SK-N-SH (cell line): ENCODE data around the gene PITPNM3. TPM values are rescaled to one million over a fixed set of nuclear protein-coding genes. Genes with fewer than 3 reads are reported as not detected.

Experiments
- CTCF ChIA-PET: fragments of 300-600, 350-600 bp; formaldehyde crosslinking; extraction: SDS; loops from one replicate; lab custom pipeline; 2021; lab: Yijun Ruan, JAX
- POLR2A ChIA-PET: fragments of 350-600 bp; sonication (Branson Sonifier 250); formaldehyde crosslinking; extraction: SDS; loops from one replicate; lab custom pipeline; 2020; ENCODE audit warnings: antibody characterized with exemption, inconsistent platforms; lab: Yijun Ruan, JAX
- DNase-seq: peaks from one replicate; pipeline ENCODE4 v3.0.0; 2012
- H2AFZ ChIP-seq: fragments of 200-600 bp; sonication (generic); 2 replicates; pipeline ENCODE4 v1.8.1; 2016; ENCODE audit warnings: antibody characterized with exemption, mild to moderate bottlenecking, low read depth
- H3F3A ChIP-seq: fragments of 200-600 bp; sonication (generic); replicated peaks from 2 replicates; pipeline ENCODE3; 2016; ENCODE audit warnings: antibody characterized with exemption, mild to moderate bottlenecking; ENCODE audit not compliant: insufficient read depth
- H3K27ac ChIP-seq, 2 experiments: fragments of 200-500 bp in 1 of 2; fragments of 200-600 bp in 1 of 2; sonication (Bioruptor generic) in 1 of 2; sonication (generic), shearing (Covaris generic) in 1 of 2; 2 replicates each; pipeline versions ENCODE4 v1.5.1 to v1.6.1; 2014 to 2016; ENCODE audit warnings: low read depth in 2 of 2, inconsistent platforms in 1 of 2, low read length in 1 of 2, mild to moderate bottlenecking in 1 of 2, mixed read lengths in 1 of 2
- H3K27me3 ChIP-seq: fragments of 200-600 bp; sonication (generic), shearing (Covaris generic); 2 replicates; pipeline ENCODE4 v1.6.1; 2016; ENCODE audit warnings: mixed run types; ENCODE audit not compliant: insufficient read depth
- H3K36me3 ChIP-seq, 2 experiments: fragments of 200-500 bp in 1 of 2; fragments of 200-600 bp in 1 of 2; sonication (Bioruptor generic) in 1 of 2; sonication (generic) in 1 of 2; replicated peaks in 1 of 2; 2 replicates each; pipeline versions ENCODE3 to v1.5.1; 2014 to 2016; ENCODE audit warnings: low read length in 1 of 2, mild to moderate bottlenecking in 1 of 2; ENCODE audit not compliant: insufficient read depth in 2 of 2, control insufficient read depth in 1 of 2
- H3K4me1 ChIP-seq, 2 experiments: fragments of 200-500 bp in 1 of 2; fragments of 200-600 bp in 1 of 2; sonication (Bioruptor generic) in 1 of 2; sonication (generic), shearing (Covaris generic) in 1 of 2; 2 replicates each; pipeline versions ENCODE4 v1.5.1 to v1.6.1; 2014 to 2016; ENCODE audit warnings: low read depth in 1 of 2, low read length in 1 of 2, mixed run types in 1 of 2; ENCODE audit not compliant: insufficient read depth in 2 of 2, control insufficient read depth in 1 of 2
- H3K4me2 ChIP-seq: fragments of 200-600 bp; sonication (generic), shearing (Covaris generic); 2 replicates; pipeline ENCODE4 v1.6.1; 2017; ENCODE audit warnings: mixed run types
- H3K4me3 ChIP-seq, 2 experiments: fragments of 200-500 bp in 1 of 2; fragments of 200-600 bp in 1 of 2; sonication (Bioruptor generic) in 1 of 2; sonication (generic), shearing (Covaris generic) in 1 of 2; 2 replicates each; pipeline versions ENCODE4 v1.5.1 to v1.8.1; 2014 to 2016; ENCODE audit warnings: low read depth in 2 of 2, inconsistent platforms in 1 of 2, low read length in 1 of 2, mild to moderate bottlenecking in 1 of 2, mixed read lengths in 1 of 2, moderate library complexity in 1 of 2
- H3K79me2 ChIP-seq: fragments of 200-600 bp; sonication (generic); 2 replicates; pipeline ENCODE4 v1.8.1; 2017; ENCODE audit warnings: mild to moderate bottlenecking; ENCODE audit not compliant: insufficient read depth
- H3K9ac ChIP-seq: fragments of 200-600 bp; sonication (generic); 2 replicates; pipeline ENCODE4 v1.6.1; 2017; ENCODE audit warnings: mixed run types
- H3K9me2 ChIP-seq: fragments of 200-600 bp; sonication (generic); 2 replicates; pipeline ENCODE4 v1.6.1; 2017; ENCODE audit warnings: mixed run types
- H3K9me3 ChIP-seq: fragments of 200-600 bp; sonication (generic); 2 replicates; pipeline ENCODE4 v1.6.1; 2017; ENCODE audit warnings: mixed run types, mild to moderate bottlenecking, moderate library complexity
- H4K20me1 ChIP-seq: fragments of 200-600 bp; sonication (generic); 2 replicates; pipeline ENCODE4 v1.6.1; 2017; ENCODE audit warnings: mild to moderate bottlenecking, mixed run types; ENCODE audit not compliant: insufficient read depth
- CHD2 ChIP-seq: fragments of 150-350 bp; IDR thresholded peaks from 2 replicates; pipeline ENCODE4 v1.6.1; 2018; ENCODE audit warnings: low read length; ENCODE audit not compliant: partially characterized antibody
- ELF1 ChIP-seq: IDR thresholded peaks from 2 replicates; pipeline ENCODE4 v1.4.0; 2012
- EP300 ChIP-seq, 2 experiments: IDR thresholded peaks; 2 replicates each; pipeline versions ENCODE4 v1.4.0 to v1.6.1; 2012; ENCODE audit warnings: borderline replicate concordance in 1 of 2, low read depth in 1 of 2, low read length in 1 of 2
- FOSL2 ChIP-seq: IDR thresholded peaks from 2 replicates; pipeline ENCODE4 v1.4.0; 2012; ENCODE audit warnings: low read depth, mild to moderate bottlenecking, moderate library complexity, borderline replicate concordance
- FOXJ3 ChIP-seq: sonication (generic); formaldehyde crosslinking; IDR thresholded peaks from 2 replicates; pipeline ENCODE4 v1.5.1; 2020; ENCODE audit warnings: mild to moderate bottlenecking, missing genetic modification reagents
- FOXM1 ChIP-seq: IDR thresholded peaks from 2 replicates; pipeline ENCODE4 v1.4.0; 2012; ENCODE audit warnings: low read depth, mild to moderate bottlenecking
- GABPA ChIP-seq: IDR thresholded peaks from 2 replicates; pipeline ENCODE4 v1.4.0; 2012; ENCODE audit warnings: low read depth, mild to moderate bottlenecking
- MEF2A ChIP-seq: IDR thresholded peaks from 2 replicates; pipeline ENCODE4 v1.4.0; 2012; ENCODE audit warnings: low read depth, borderline replicate concordance
- MXI1 ChIP-seq: IDR thresholded peaks from 2 replicates; pipeline ENCODE4 v1.6.1; 2012; ENCODE audit warnings: mild to moderate bottlenecking, low read depth, low read length, improper control_type of control experiment
- NFIC ChIP-seq: IDR thresholded peaks from 2 replicates; pipeline ENCODE4 v1.4.0; 2012; ENCODE audit warnings: borderline replicate concordance
- NRF1 ChIP-seq: IDR thresholded peaks from 2 replicates; pipeline ENCODE4 v1.6.1; 2012; ENCODE audit warnings: low read depth, mild to moderate bottlenecking, low read length
- POLR2AphosphoS5 ChIP-seq: IDR thresholded peaks from 2 replicates; pipeline ENCODE4 v1.6.1; 2012; ENCODE audit warnings: low read depth, low read length
- RAD21 ChIP-seq: IDR thresholded peaks from 2 replicates; pipeline ENCODE4 v1.6.1; 2012; ENCODE audit warnings: mild to moderate bottlenecking, low read length
- RCOR1 ChIP-seq: fragments of 150-350 bp; IDR thresholded peaks from 2 replicates; pipeline ENCODE4 v1.6.1; 2017; ENCODE audit warnings: antibody characterized with exemption, low read length
- RFX5 ChIP-seq: IDR thresholded peaks from 2 replicates; pipeline ENCODE4 v1.6.1; 2012; ENCODE audit warnings: mild to moderate bottlenecking, improper control_type of control experiment, low read length
- SIN3A ChIP-seq: IDR thresholded peaks from 2 replicates; pipeline ENCODE4 v1.6.1; 2012; ENCODE audit warnings: low read depth, mild to moderate bottlenecking, low read length, moderate library complexity, borderline replicate concordance
- SMC3 ChIP-seq: IDR thresholded peaks from 2 replicates; pipeline ENCODE4 v1.6.1; 2012; ENCODE audit warnings: low read depth, low read length, improper control_type of control experiment
- TAF1 ChIP-seq: IDR thresholded peaks from 2 replicates; pipeline ENCODE4 v1.6.1; 2012; ENCODE audit warnings: low read depth, mild to moderate bottlenecking, low read length, moderate library complexity, borderline replicate concordance
- TCF12 ChIP-seq: IDR thresholded peaks from 2 replicates; pipeline ENCODE4 v1.4.0; 2012
- WGBS: methylation state at CpG from one replicate; pipeline ENCODE4 v1.1.6; 2017; ENCODE audit warnings: low lambda C conversion rate; 5-methylcytosine and 5-hydroxymethylcytosine counted together
- polyA plus RNA-seq, 3 experiments: library from polyadenylated mRNA; depleted of rRNA; stranded (reverse); fragments of >200 nt; gene quantifications; 2 replicates each; pipeline ENCODE4 v1.2.3, GENCODE V29; 2012
- TF ChIP-seq, protein P1 (sequence below): IDR thresholded peaks from 2 replicates; pipeline ENCODE4 v1.4.0; 2012; ENCODE audit warnings: low read depth, borderline replicate concordance
- TF ChIP-seq, protein P2 (sequence below): fragments of 200-600 bp; sonication (generic); IDR thresholded peaks from 2 replicates; pipeline ENCODE4 v1.6.1; 2017; ENCODE audit warnings: antibody characterized with exemption, mild to moderate bottlenecking, moderate library complexity
- TF ChIP-seq, protein P3 (sequence below): IDR thresholded peaks from 2 replicates; pipeline ENCODE4; 2012
- TF ChIP-seq, protein P4 (sequence below): IDR thresholded peaks from 2 replicates; pipeline ENCODE4 v1.4.0; 2012; ENCODE audit warnings: low read depth

PITPNM3 gene
- polyA plus RNA-seq, 1 of the 3 experiments (the other 2 are of a cell fraction), result 0.82 TPM

DNA sequence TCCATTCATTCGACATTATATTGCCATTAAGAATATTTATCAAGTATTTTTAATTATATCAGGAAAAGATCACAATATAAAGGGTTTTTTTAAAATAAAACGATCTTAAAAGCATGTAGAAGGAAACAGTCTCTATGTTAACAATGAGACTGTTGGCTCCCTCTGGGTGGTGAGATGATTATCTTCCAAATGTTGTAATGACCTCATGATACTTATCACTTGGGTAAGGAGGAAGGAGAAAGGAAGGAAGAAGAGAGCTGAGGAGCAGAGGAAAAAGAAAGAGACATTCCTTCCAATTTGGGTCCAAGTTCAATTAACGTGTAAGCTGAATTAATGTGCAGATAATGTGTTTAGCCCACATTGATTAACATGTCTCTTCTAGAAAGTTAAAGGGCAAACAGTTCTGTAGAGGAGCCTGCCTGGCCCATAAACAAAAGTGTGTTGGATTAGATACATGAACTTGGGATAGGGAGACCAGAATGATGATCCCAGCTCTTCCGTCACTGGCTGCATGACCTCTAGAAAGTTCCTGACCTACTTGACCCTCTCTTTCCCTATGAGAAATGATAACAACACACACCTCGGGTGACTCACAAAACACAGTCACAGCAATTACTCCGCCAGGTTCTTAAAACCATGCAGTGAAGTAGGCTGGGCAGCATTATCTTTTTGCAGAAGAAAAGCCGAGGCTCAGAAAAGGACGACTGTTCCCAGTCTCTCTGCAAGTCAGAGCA, 80.1 kb downstream of the PITPNM3 start:
- no peak for DNase-seq
- no peaks in the 10 kb centered on the region for H3K36me3 ChIP-seq
- H2AFZ ChIP-seq, result no peak overlapping the region
- TF ChIP-seq NFIC, result no peak
- TF ChIP-seq MXI1, result no peak
- no peak for TF ChIP-seq GABPA
- no peak for TF ChIP-seq RCOR1
- TF ChIP-seq NRF1, result no peak
- TF ChIP-seq TCF12, result no peak
- TF ChIP-seq CHD2, result no peak
- no peak for TF ChIP-seq RFX5
- TF ChIP-seq, protein P1, sequence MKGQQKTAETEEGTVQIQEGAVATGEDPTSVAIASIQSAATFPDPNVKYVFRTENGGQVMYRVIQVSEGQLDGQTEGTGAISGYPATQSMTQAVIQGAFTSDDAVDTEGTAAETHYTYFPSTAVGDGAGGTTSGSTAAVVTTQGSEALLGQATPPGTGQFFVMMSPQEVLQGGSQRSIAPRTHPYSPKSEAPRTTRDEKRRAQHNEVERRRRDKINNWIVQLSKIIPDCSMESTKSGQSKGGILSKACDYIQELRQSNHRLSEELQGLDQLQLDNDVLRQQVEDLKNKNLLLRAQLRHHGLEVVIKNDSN, result no peak
- TF ChIP-seq MEF2A, result no peak
- TF ChIP-seq, protein P2, sequence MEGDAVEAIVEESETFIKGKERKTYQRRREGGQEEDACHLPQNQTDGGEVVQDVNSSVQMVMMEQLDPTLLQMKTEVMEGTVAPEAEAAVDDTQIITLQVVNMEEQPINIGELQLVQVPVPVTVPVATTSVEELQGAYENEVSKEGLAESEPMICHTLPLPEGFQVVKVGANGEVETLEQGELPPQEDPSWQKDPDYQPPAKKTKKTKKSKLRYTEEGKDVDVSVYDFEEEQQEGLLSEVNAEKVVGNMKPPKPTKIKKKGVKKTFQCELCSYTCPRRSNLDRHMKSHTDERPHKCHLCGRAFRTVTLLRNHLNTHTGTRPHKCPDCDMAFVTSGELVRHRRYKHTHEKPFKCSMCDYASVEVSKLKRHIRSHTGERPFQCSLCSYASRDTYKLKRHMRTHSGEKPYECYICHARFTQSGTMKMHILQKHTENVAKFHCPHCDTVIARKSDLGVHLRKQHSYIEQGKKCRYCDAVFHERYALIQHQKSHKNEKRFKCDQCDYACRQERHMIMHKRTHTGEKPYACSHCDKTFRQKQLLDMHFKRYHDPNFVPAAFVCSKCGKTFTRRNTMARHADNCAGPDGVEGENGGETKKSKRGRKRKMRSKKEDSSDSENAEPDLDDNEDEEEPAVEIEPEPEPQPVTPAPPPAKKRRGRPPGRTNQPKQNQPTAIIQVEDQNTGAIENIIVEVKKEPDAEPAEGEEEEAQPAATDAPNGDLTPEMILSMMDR, result no peak
- TF ChIP-seq, protein P3, sequence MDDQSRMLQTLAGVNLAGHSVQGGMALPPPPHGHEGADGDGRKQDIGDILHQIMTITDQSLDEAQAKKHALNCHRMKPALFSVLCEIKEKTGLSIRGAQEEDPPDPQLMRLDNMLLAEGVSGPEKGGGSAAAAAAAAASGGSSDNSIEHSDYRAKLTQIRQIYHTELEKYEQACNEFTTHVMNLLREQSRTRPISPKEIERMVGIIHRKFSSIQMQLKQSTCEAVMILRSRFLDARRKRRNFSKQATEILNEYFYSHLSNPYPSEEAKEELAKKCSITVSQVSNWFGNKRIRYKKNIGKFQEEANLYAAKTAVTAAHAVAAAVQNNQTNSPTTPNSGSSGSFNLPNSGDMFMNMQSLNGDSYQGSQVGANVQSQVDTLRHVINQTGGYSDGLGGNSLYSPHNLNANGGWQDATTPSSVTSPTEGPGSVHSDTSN, result no peak
- no peak for TF ChIP-seq TAF1
- no peak overlapping the region for H3K4me2 ChIP-seq
- H3K9ac ChIP-seq, result no peak overlapping the region
- H3K9me2 ChIP-seq, result no peaks in the 10 kb centered on the region
- H3K4me1 ChIP-seq, result peaks cover 5 to 16% of the 10 kb centered on the region in 2 experiments; a peak in 3 of 4 replicates
- no peaks in the 10 kb centered on the region for H4K20me1 ChIP-seq
- H3K27me3 ChIP-seq, result no peaks in the 10 kb centered on the region
- 63% methylated on average over 8 of the region's 8 CpGs for WGBS
- H3K9me3 ChIP-seq, result no peaks in the 10 kb centered on the region
- no peaks in the 10 kb centered on the region for H3F3A ChIP-seq
- ChIA-PET POLR2A (no interaction called here), CTCF (interaction anchor here (1.3 kb wide), 1 partner anchor 129 kb away, joined by 3 read pairs; no protein-coding TSS in a partner anchor)
- H3K79me2 ChIP-seq, result no peaks in the 10 kb centered on the region
- no peak overlapping the region for H3K27ac ChIP-seq
- H3K4me3 ChIP-seq, result no peak overlapping the region

DNA sequence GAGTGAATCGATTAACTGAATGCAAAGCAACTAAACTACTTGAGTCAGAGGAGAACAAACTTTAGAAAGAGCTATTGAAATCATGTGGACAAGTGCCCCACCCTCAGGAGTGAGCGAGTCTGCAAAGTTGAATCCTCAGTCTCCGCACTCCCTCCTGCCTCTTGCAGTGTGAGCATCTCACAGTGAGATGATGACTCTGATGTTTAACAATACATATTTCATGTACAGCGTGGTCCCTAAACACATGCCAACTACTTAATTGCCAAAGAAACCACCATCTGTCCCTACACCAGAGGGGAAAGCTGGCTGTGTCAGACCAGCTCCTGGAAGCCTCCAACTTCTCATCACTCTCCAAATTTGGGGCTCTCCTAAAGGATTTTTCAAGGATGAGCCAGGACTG, 80.9 kb downstream of the PITPNM3 start:
- Histone ChIP-seq H3K4me3 (no peak overlapping the region), H3K9ac (no peak overlapping the region), H4K20me1 (no peaks in the 10 kb centered on the region), H3K36me3 (no peaks in the 10 kb centered on the region), H3K9me2 (no peaks in the 10 kb centered on the region), H3K79me2 (no peaks in the 10 kb centered on the region), H3K4me1 (peaks cover 5 to 15% of the 10 kb centered on the region in 2 experiments; a peak in 3 of 4 replicates), H3F3A (no peaks in the 10 kb centered on the region), H3K9me3 (no peaks in the 10 kb centered on the region), H3K27me3 (no peaks in the 10 kb centered on the region), H2AFZ (no peak overlapping the region), H3K27ac (no peak overlapping the region), H3K4me2 (no peak overlapping the region)
- WGBS, result 75% methylated on average over 4 of the region's 4 CpGs
- ChIA-PET POLR2A (no interaction called here), CTCF (interaction anchor here (0.6 to 1.4 kb wide), 3 partner anchors 28 to 130 kb away, joined by 3 read pairs; no protein-coding TSS in a partner anchor)
- DNase-seq, result no peak
- TF ChIP-seq SIN3A (no peak), FOSL2 (no peak), SMC3 (no peak), RFX5 (no peak), FOXM1 (no peak), CHD2 (no peak), ELF1 (no peak), FOXJ3 (CRISPR knock-in tag) (no peak), RCOR1 (no peak), EP300 (IDR thresholded peaks at IDR 0.05; ENCODE audit: borderline replicate concordance in 1 of 2, low read depth in 1 of 2, low read length in 1 of 2) (no peak), GABPA (no peak), MEF2A (no peak), RAD21 (no peak), POLR2AphosphoS5 (no peak)
- TF ChIP-seq, protein P4, sequence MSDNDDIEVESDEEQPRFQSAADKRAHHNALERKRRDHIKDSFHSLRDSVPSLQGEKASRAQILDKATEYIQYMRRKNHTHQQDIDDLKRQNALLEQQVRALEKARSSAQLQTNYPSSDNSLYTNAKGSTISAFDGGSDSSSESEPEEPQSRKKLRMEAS, result no peak
- TF ChIP-seq, protein P2, result no peak
